Heart left ventricle (tissue), 13 donors: ENCODE results near the gene PSMA6.
"Not testable (repeated sequence)": the region's sequence is repeated elsewhere in the genome, so short reads cannot be mapped to it uniquely, and the experiment has no call there.

Experiments used
- POLR2A ChIP-seq, 2 donors: fragments of 450-650 bp; IDR thresholded peaks; one replicate each; pipeline ENCODE4 v1.6.1; 2017; ENCODE audit warnings: antibody characterized with exemption in 2 of 2, mild to moderate bottlenecking in 2 of 2, moderate library complexity in 2 of 2
- TF ChIP-seq, protein P1 (sequence below), 12 donors: fragments of 200-600 bp; sonication (generic) in 4 of 12; IDR thresholded peaks; one replicate each; pipeline versions ENCODE4 v1.5.0 to v1.8.0; 2018 to 2022; ENCODE audit warnings: antibody characterized with exemption in 12 of 12, mild to moderate bottlenecking in 5 of 12
- donor health status: ischemic (EF 13 %, LVEDD 7.1; RV severe dilation, severe dysfunction).
- donor health status: DM: no; HTN: yes; CAD: no.
- donor health status: DM: no; HTN: no; CAD: no.
- donor health status: ischemic (EF 25% LVEDD 6.9; RV normal size, moderate dysfunction).
- donor health status: ischemic (EF 25% LVEDD 5.7; RV mildly dilated, moderate dysfunction).
- donor health status: ischemic (EF 35%, LVEDD 5.7; RV mildly dilated, moderate dysfunction).
- donor health status: nonischemic (EF 11% LVEDD 7.7; RV severe dilation, severe dysfunction).
- donor health status: DM: yes; HTN: yes; CAD: no.
- donor health status: PGD.
- donor health status: ischemic (EF 29% LVEDD 5.4; RV normal size, mild dysfunction).
- donor health status: nonischemic (EF 23%, LVEDD 6.1; RV moderate dilation, normal function).

DNA sequence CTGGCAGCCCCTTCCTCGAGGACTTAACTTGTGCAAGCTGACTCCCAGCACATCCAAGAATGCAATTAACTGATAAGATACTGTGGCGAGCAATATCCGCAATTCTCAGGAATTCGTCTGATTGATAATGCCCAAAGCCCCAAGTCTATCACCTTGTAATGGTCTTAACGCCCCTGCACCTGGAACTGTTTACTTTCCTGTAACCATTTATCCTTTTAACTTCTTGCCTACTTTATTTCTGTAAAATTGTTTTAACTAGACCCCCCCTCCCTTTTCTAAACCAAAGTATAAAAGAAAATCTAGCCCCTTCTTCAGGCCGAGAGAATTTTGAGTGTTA, 55.8 kb downstream of the PSMA6 start:
- TF ChIP-seq, protein P1, sequence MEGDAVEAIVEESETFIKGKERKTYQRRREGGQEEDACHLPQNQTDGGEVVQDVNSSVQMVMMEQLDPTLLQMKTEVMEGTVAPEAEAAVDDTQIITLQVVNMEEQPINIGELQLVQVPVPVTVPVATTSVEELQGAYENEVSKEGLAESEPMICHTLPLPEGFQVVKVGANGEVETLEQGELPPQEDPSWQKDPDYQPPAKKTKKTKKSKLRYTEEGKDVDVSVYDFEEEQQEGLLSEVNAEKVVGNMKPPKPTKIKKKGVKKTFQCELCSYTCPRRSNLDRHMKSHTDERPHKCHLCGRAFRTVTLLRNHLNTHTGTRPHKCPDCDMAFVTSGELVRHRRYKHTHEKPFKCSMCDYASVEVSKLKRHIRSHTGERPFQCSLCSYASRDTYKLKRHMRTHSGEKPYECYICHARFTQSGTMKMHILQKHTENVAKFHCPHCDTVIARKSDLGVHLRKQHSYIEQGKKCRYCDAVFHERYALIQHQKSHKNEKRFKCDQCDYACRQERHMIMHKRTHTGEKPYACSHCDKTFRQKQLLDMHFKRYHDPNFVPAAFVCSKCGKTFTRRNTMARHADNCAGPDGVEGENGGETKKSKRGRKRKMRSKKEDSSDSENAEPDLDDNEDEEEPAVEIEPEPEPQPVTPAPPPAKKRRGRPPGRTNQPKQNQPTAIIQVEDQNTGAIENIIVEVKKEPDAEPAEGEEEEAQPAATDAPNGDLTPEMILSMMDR (IDR thresholded peaks at IDR 0.05) = not testable (repeated sequence)
- TF ChIP-seq POLR2A (IDR thresholded peaks at IDR 0.05) = not testable (repeated sequence)
